Right ventricle myocardium inferior (tissue), 1 donor: Measurements from ENCODE around the gene ACCS. TPM values are rescaled to one million over a fixed set of nuclear protein-coding genes. Genes with fewer than 3 reads are reported as not detected.

Source experiments
- ATAC-seq: fragments of 200-7000 bp; cut with Tn5 transposase; one replicate; pipeline ENCODE4 v1.9.1; 2020; ENCODE audit warnings: mild to moderate bottlenecking, moderate library complexity
- DNase-seq: peaks from one replicate; pipeline ENCODE4 v3.0.0; 2021; ENCODE audit errors: missing footprints
- intact Hi-C: fragments of 100-400 bp; cut with DNase I; formaldehyde crosslinking; loops from one replicate; pipeline ENCODE4 v1.11.0; 2022
- long read RNA-seq: library from polyadenylated mRNA; unstranded; transcript quantifications from one replicate; pipeline ENCODE4 v2.0.0, GENCODE V29; 2021
- total RNA-seq: library from RNA; stranded (reverse); fragmentation: NEBNext Ultra II Directional; extraction: Animal tissue kit (Norgen Biotek cat#: 25700); gene quantifications from one replicate; pipeline ENCODE4 v1.2.1, GENCODE V29; 2021
- donor health status: DM: no; HTN: yes; CAD: no; lungs with severe emphysema.

Gene ACCS, protein sequence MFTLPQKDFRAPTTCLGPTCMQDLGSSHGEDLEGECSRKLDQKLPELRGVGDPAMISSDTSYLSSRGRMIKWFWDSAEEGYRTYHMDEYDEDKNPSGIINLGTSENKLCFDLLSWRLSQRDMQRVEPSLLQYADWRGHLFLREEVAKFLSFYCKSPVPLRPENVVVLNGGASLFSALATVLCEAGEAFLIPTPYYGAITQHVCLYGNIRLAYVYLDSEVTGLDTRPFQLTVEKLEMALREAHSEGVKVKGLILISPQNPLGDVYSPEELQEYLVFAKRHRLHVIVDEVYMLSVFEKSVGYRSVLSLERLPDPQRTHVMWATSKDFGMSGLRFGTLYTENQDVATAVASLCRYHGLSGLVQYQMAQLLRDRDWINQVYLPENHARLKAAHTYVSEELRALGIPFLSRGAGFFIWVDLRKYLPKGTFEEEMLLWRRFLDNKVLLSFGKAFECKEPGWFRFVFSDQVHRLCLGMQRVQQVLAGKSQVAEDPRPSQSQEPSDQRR
- 7.0 TPM for total RNA-seq
- long read RNA-seq, partial matches to known transcripts, result 0 of 1 reads
- long read RNA-seq, other reads (novel, unspliced or antisense), result 1 of 1 reads

GRCh38 chr11:44065841-44066731 is at the start of gene ACCS:
Gene ACCS (plus strand): TSS chr11:44066270. CDS start chr11:44067628, 1,358 bp downstream.
- ATAC-seq (peak; percentile 97), DNase-seq (peak; percentile 99)
- intact Hi-C loops, result loop anchor here (1.0 kb wide), 1 partner anchor 44 kb away; no protein-coding TSS in a partner anchor

- ATAC-seq (no peak), DNase-seq (no peak)
- intact Hi-C loops, result no loop called here
These were observed 49.3 kb upstream of the ACCS start for GRCh38 chr11:44016546-44017442.

- no peak for DNase-seq
- intact Hi-C loops, result no loop called here
- ATAC-seq, result no peak
These were observed 48.5 kb upstream of the ACCS start for GRCh38 chr11:44017443-44018126.

- ATAC-seq (no peak), DNase-seq (no peak)
- intact Hi-C loops, result no loop called here
These were observed 47.9 kb upstream of the ACCS start for GRCh38 chr11:44018127-44018521.

GRCh38 chr11:44018829-44019228 is 47.2 kb upstream of the ACCS start:
- DNase-seq, result no peak
- no peak for ATAC-seq
- intact Hi-C loops, result no loop called here

- DNase-seq (no peak), ATAC-seq (no peak)
- intact Hi-C loops, result no loop called here
These were observed 41.1 kb upstream of the ACCS start for GRCh38 chr11:44024977-44025376.

GRCh38 chr11:44025727-44026126 is 40.3 kb upstream of the ACCS start:
- ATAC-seq (no peak), DNase-seq (no peak)
- intact Hi-C loops, result no loop called here

DNA sequence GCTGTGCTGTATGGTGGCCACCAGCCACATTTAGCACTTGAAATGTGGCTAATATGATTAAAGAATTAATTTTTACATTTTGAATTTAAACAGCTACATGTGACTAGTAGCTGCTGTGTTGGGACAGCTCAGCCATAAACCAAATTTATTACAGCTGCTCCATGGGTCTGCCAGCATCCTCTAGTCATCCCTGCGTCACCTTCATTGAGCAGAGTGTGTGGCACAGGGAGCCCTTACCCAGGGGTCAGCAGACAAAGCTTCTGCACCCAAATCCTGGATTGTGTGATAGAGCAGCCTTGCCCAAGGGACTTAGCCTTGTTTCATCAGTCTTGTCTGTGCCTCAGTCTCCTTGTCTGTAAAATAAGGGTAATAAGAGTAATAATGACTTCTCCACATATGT is 37.7 kb upstream of the ACCS start:
- intact Hi-C loops, result no loop called here
- DNase-seq, result no peak
- ATAC-seq, result no peak

DNA sequence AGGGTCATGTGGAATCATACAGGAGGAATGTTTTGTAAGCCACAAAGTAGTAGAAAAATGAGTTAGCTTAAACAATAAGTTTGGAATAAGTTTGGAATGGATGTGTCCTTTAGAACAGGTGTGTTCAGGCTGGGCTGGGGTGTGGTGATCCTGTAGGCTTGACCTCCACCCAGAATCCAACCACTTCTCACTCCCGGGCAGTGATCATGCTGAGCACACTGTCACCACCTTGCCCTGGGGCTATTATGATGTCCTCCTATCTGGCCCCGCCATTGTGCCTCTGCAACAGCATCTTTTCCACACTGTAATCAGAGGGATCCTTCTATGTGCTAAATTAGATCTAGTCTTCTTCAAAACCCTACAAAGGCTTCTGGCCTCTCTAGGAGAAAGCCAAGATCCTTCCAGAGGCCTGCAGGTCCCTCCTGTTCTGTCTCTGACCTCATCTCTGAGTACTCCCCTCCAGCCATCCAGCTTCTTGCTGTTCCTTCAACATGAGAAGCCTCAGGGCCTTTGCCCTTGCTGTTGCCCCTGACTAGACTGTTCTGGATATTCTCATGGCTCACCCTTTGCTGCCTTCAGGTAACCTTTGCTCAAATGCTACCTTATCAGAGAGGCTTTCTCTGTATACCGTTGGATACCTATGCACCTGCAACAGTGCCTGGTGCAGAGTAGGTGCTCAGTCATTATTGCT is 37.1 kb upstream of the ACCS start:
- intact Hi-C loops, result no loop called here
- no peak for ATAC-seq
- DNase-seq, result no peak

GRCh38 chr11:44029507-44029845 is 36.6 kb upstream of the ACCS start:
- ATAC-seq (no peak), DNase-seq (no peak)
- intact Hi-C loops, result no loop called here

- intact Hi-C loops, result loop anchor here (2.0 kb wide), 1 partner anchor 41 kb away; no protein-coding TSS in a partner anchor
These were observed 35.8 kb upstream of the ACCS start for GRCh38 chr11:44029977-44030911.

GRCh38 chr11:44030996-44031395 is 35.1 kb upstream of the ACCS start:
- intact Hi-C loops, result loop anchor here (2.0 kb wide), 1 partner anchor 42 kb away; no protein-coding TSS in a partner anchor
- ATAC-seq (no peak), DNase-seq (no peak)

More at GRCh38 chr11:44029977-44030911, 35.8 kb upstream of the ACCS start:
- peak; percentile 76 for ATAC-seq
- DNase-seq, result no peak

- no peak for DNase-seq
- intact Hi-C loops, result loop anchor here (2.0 kb wide), 1 partner anchor 43 kb away; no protein-coding TSS in a partner anchor
- no peak for ATAC-seq
These were observed 34.5 kb upstream of the ACCS start for GRCh38 chr11:44031549-44031948.

- ATAC-seq (peak; percentile 36), DNase-seq (peak; percentile 75)
- intact Hi-C loops, result loop anchor here (1.0 kb wide), 1 partner anchor 90 kb away; the partner anchor contains the start of gene C11orf96
These were observed 33.6 kb upstream of the ACCS start for GRCh38 chr11:44032299-44033085.

DNA sequence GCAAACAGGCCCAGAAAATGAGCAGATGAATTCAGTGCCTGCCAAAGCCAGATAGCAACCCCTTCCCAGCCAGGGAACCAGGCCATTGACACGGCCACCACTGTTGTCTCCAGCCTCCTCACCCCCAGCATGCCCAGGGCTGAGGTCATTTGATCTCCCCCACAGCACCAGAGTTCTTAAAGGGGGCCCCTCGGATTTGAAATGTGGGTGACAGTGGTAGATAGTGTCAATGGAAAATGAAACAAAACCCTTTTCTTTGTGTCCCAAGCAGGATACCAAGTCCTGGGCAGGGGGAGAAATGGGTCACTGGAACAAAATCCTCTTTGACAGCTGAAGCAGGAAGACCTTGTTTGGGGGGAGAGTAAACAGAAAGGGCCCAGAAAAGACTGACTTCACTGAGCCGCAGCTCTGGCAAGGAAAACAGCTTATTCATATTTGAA is 32.6 kb upstream of the ACCS start:
- intact Hi-C loops, result loop anchor here (1.0 kb wide), 1 partner anchor 91 kb away; the partner anchor contains the start of gene C11orf96
- DNase-seq (no peak), ATAC-seq (no peak)
